Fibroblast of peridontal ligament (primary cell): ENCODE data around the gene EIF4H.
A peak's percentile ranks its signal among the peaks of the same experiment; 100 is the strongest.
"Not testable (repeated sequence)": the region's sequence is repeated elsewhere in the genome, so short reads cannot be mapped to it uniquely, and the experiment has no call there.

ENCODE experiments used
- DNase-seq: peaks from one replicate; pipeline ENCODE4 v3.0.0-alpha.2; 2010; ENCODE audit errors: extremely low read depth

EIF4H gene

DNA sequence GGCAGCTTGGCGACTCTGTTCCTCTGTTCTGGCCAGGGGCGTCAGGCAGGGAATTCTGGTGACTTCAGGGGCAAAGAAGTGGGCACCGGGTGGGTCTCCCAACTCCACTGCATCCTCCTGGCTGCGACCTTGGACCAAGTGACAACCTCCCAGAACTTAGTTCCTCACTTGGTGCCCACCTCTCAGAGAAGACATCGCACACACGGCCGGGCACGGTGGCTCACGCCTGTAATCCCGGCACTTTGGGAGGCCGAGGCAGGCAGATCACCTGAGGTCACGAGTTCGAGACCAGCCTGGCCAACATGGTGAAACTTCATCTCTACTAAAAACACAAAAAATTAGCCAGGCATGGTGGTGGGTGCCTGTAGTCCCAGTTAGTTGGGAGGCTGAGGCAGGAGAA, 50.8 kb downstream of the EIF4H start:
- DNase-seq, result not testable (repeated sequence)

DNA sequence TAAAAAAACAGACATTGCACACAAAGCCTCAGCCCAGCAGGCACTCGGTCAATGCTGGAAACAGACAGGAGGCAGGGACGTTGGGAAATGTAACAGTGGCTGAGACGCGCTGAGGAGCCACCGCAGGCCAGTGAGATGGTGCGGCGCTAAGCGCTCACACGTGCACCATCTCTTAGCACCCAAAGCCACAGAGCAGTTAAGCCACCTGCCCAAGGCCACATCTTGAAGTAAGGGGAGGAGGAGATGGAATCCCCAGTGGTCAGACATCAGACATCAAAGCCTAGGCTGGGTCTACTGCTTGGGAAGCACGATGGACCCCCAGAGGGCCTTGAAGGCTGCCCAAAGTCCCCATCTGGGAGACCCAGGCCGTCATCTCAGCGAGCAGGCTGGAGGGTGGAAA, 51.2 kb downstream of the EIF4H start:
- DNase-seq, result no peak

GRCh38 chr7:74226633-74227032, 52.5 kb downstream of the EIF4H start:
- no peak for DNase-seq

- DNase-seq, result no peak
These were observed 55.1 kb downstream of the EIF4H start for GRCh38 chr7:74228951-74229900.

- no peak for DNase-seq
These were observed 56.5 kb downstream of the EIF4H start for GRCh38 chr7:74230446-74231231.

GRCh38 chr7:74231232-74231590, 57.1 kb downstream of the EIF4H start:
- DNase-seq, result no peak

GRCh38 chr7:74233655-74234285, 59.6 kb downstream of the EIF4H start:
- peak; percentile 46 for DNase-seq

- no peak for DNase-seq
These were observed 61.5 kb downstream of the EIF4H start for GRCh38 chr7:74235518-74236268.

GRCh38 chr7:74236284-74236683, 62.1 kb downstream of the EIF4H start:
- no peak for DNase-seq

DNA sequence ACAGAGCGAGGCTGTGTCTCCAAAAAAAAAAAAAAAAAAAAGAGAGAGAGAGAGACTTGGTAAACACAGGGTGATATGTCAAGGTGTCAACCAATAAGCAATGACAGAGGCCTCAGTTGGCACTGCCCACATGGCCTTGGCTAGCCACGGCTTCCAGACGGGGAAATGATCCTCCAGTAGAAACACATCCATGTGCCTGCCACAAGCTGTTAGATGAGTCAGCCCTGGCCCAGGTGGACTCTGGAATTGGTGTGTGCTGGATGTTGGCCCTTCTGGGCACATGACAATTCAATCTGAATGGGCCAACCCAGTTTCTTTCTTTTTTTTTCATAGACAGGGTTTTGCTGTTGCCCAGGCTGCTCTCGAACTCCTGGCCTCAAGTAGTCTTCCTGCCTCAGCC, 66.3 kb downstream of the EIF4H start:
- no peak for DNase-seq

GRCh38 chr7:74242122-74242443, 67.9 kb downstream of the EIF4H start:
- no peak for DNase-seq

- no peak for DNase-seq
These were observed 72.3 kb downstream of the EIF4H start for GRCh38 chr7:74246497-74246896.
